Measurements from ENCODE around the gene RGP1. TPM values are rescaled to one million over a fixed set of nuclear protein-coding genes. Genes with fewer than 3 reads are reported as not detected.

Gene RGP1
- total and polyA plus RNA-seq, 9 of the 15 experiments (the other 6 are each of a cell fraction or from before 2014, with no cell fraction given), result 0.42 to 13.8 (median 6.7) TPM

- TF ChIP-seq RCOR1 (IDR thresholded peaks at IDR 0.05; ENCODE audit: borderline replicate concordance in 1 of 2, low read depth in 2 of 2, low read length in 2 of 2) (no peak), VEZF1 (CRISPR knock-in tag; IDR thresholded peaks at IDR 0.05) (no peak), PHF21A (IDR thresholded peaks at IDR 0.05; ENCODE audit: borderline replicate concordance, low read depth) (no peak), DMBX1 (CRISPR knock-in tag; IDR thresholded peaks at IDR 0.05; ENCODE audit: borderline replicate concordance) (no peak), NFE2 (IDR thresholded peaks at IDR 0.05; ENCODE audit: low read depth) (no peak), POLR2A (conservative IDR thresholded peaks at IDR 0.05) (no peak), ZNF277 (CRISPR knock-in tag; IDR thresholded peaks at IDR 0.05; ENCODE audit: borderline replicate concordance) (no peak), OTX1 (CRISPR knock-in tag; IDR thresholded peaks at IDR 0.05) (no peak), MEF2D (tag; conservative IDR thresholded peaks at IDR 0.05; ENCODE audit: low read depth) (no peak), CREB3L1 (IDR thresholded peaks at IDR 0.05; ENCODE audit: borderline replicate concordance, low read depth) (no peak), AFF1 (IDR thresholded peaks at IDR 0.05; ENCODE audit: low read depth in 1 of 2, partially characterized antibody in 2 of 2) (no peak), TAF15 (IDR thresholded peaks at IDR 0.05; ENCODE audit: low read depth, low read length) (no peak)
- TF ChIP-seq, protein P1, sequence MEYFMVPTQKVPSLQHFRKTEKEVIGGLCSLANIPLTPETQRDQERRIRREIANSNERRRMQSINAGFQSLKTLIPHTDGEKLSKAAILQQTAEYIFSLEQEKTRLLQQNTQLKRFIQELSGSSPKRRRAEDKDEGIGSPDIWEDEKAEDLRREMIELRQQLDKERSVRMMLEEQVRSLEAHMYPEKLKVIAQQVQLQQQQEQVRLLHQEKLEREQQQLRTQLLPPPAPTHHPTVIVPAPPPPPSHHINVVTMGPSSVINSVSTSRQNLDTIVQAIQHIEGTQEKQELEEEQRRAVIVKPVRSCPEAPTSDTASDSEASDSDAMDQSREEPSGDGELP (CRISPR knock-in tag; IDR thresholded peaks at IDR 0.05; ENCODE audit: borderline replicate concordance), result no peak
- TF ChIP-seq, protein P2, sequence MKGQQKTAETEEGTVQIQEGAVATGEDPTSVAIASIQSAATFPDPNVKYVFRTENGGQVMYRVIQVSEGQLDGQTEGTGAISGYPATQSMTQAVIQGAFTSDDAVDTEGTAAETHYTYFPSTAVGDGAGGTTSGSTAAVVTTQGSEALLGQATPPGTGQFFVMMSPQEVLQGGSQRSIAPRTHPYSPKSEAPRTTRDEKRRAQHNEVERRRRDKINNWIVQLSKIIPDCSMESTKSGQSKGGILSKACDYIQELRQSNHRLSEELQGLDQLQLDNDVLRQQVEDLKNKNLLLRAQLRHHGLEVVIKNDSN (CRISPR knock-in tag; IDR thresholded peaks at IDR 0.05), result peak; percentile 4; the same call in 1 of the 2 replicates
- TF ChIP-seq, protein P3, sequence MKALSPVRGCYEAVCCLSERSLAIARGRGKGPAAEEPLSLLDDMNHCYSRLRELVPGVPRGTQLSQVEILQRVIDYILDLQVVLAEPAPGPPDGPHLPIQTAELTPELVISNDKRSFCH (CRISPR knock-in tag; IDR thresholded peaks at IDR 0.05), result no peak
- TF ChIP-seq, protein P3 (tag; IDR thresholded peaks at IDR 0.05), result no peak
Measured at GRCh38 chr9:35732800-35733541, 16.1 kb upstream of the RGP1 start (continued).
